Left cardiac atrium (tissue), 4 donors: ENCODE results near the gene NAT8L. TPM values are rescaled to one million over a fixed set of nuclear protein-coding genes. Genes with fewer than 3 reads are reported as not detected.
A peak's percentile ranks its signal among the peaks of the same experiment; 100 is the strongest.

ENCODE experiments used
- ATAC-seq, 2 donors: fragments of 200-7000 bp; cut with Tn5 transposase; one replicate each; pipeline ENCODE4 v1.9.1; 2020; ENCODE audit warnings: mild to moderate bottlenecking in 2 of 2, moderate library complexity in 2 of 2
- DNase-seq: peaks from one replicate; pipeline ENCODE4 v3.0.0-alpha.2; 2020
- intact Hi-C, 2 donors: fragments of 100-400 bp; cut with DNase I; formaldehyde crosslinking; loops; one replicate each; pipeline versions ENCODE4 v1.14.1 to v1.15.1; 2022 to 2023
- total RNA-seq, 2 donors: library from RNA; stranded (reverse); fragmentation: NEBNext Ultra II Directional; extraction: Animal tissue kit (Norgen Biotek cat#: 25700); gene quantifications; one replicate each; pipeline ENCODE4 v1.2.1, GENCODE V29; 2021
- donor health status: DM: no; HTN: yes; CAD: no.
- donor health status: DM: no; HTN: yes; CAD: no; lungs with severe emphysema.
- donor health status: DM: yes; HTN: yes; CAD: no.
- donor health status: Dilated cardiomyopathy.

NAT8L gene
- total RNA-seq, 2 donors from 2014 or later: 8.8 to 12.5 TPM

GRCh38 chr4:2044542-2045517, 14.3 kb upstream of the NAT8L start:
- no peak for DNase-seq
- intact Hi-C loops: no loop called here
- no peak for ATAC-seq

- no peak for DNase-seq
- intact Hi-C loops: no loop called here
- no peak for ATAC-seq
Measured at GRCh38 chr4:2045518-2045951, 13.6 kb upstream of the NAT8L start.

GRCh38 chr4:2046031-2046961, 12.8 kb upstream of the NAT8L start:
- no peak for ATAC-seq
- no peak for DNase-seq
- intact Hi-C loops: no loop called here

GRCh38 chr4:2047031-2047660, 12.0 kb upstream of the NAT8L start:
- ATAC-seq (no peak), DNase-seq (no peak)
- intact Hi-C loops: no loop called here

- ATAC-seq (no peak), DNase-seq (no peak)
- intact Hi-C loops: no loop called here
Measured at GRCh38 chr4:2047781-2048581, 11.1 kb upstream of the NAT8L start.

GRCh38 chr4:2048831-2049230, 10.3 kb upstream of the NAT8L start:
- intact Hi-C loops: no loop called here
- no peak for DNase-seq
- ATAC-seq: no peak

GRCh38 chr4:2049381-2049780, 9.7 kb upstream of the NAT8L start:
- intact Hi-C loops: no loop called here

GRCh38 chr4:2049811-2050210, 9.3 kb upstream of the NAT8L start:
- no peak for DNase-seq
- intact Hi-C loops: no loop called here
- no peak for ATAC-seq

More at GRCh38 chr4:2049381-2049780, 9.7 kb upstream of the NAT8L start:
- DNase-seq (no peak), ATAC-seq (no peak)

GRCh38 chr4:2051086-2051485, 8.0 kb upstream of the NAT8L start:
- ATAC-seq: no peak
- DNase-seq: no peak
- intact Hi-C loops: no loop called here

- intact Hi-C loops: no loop called here
- ATAC-seq: no peak
- DNase-seq: no peak
Measured at GRCh38 chr4:2054217-2054616, 4.9 kb upstream of the NAT8L start.

- ATAC-seq: no peak
- no peak for DNase-seq
Measured at GRCh38 chr4:2057382-2058065, 1.6 kb upstream of the NAT8L start.

GRCh38 chr4:2058264-2059045, 672 bp upstream of the NAT8L start:
- ATAC-seq: peak; percentile 10 to 24
- intact Hi-C loops: no loop called here
- no peak for DNase-seq

More at GRCh38 chr4:2057382-2058065, 1.6 kb upstream of the NAT8L start:
- intact Hi-C loops: no loop called here

GRCh38 chr4:2059726-2060602, 837 bp downstream of the NAT8L start:
- intact Hi-C loops: no loop called here
- no peak for DNase-seq
- no peak for ATAC-seq

GRCh38 chr4:2060611-2061185, 1.6 kb downstream of the NAT8L start:
- peak in 1 of 2 donors; percentile 3 for ATAC-seq
- no peak for DNase-seq
- intact Hi-C loops: no loop called here

- no peak for ATAC-seq
- intact Hi-C loops: no loop called here
- no peak for DNase-seq
Measured at GRCh38 chr4:2061186-2062131, 2.3 kb downstream of the NAT8L start.
